Inflammatory macrophage treated with lipopolysaccharide for 4 hours (primary cell): ENCODE data around the gene ARHGAP44.

ENCODE experiments used
- DNase-seq: peaks from one replicate; pipeline ENCODE4 v3.0.0-alpha.2; 2020

ARHGAP44 gene

DNA sequence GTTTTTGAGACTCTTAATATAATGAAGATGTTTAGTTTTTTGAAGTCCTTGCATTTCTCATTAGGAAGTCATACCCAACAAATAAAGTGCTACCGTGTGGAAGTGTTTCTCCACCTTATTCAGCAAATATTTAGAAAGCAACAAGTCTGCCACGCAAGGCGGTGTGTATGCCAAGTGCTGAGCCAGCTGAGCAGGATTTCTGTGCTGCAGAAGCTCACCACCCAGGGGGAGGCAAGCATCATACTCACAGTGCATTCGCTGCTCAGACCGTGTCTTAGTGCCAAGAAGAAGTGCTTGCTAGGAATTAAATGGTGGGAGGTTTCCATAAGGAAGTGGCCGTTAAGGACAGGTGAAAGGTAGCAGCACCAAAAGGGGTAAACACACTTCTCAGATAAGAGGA is 111.2 kb downstream of the ARHGAP44 start:
- no peak for DNase-seq

DNA sequence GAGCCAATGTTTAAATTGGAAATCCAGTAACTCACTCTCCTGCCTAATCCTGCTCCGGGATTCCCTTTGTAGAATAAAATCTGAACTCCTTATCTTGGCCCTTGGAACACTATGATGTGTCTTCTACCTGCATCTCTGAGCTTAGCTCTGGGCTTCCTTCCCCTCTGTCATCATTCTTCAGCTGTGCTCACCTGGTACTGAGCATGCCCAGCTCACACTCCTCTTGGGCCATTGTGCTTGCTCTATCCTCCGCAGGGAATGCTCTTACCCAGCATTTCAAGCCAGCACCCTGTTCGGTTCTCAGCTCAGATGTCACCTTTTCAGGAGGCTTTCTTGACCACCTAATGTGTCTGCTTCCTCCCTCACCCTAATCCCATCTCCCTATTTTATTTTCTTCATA is 112.7 kb downstream of the ARHGAP44 start:
- DNase-seq = no peak

DNA sequence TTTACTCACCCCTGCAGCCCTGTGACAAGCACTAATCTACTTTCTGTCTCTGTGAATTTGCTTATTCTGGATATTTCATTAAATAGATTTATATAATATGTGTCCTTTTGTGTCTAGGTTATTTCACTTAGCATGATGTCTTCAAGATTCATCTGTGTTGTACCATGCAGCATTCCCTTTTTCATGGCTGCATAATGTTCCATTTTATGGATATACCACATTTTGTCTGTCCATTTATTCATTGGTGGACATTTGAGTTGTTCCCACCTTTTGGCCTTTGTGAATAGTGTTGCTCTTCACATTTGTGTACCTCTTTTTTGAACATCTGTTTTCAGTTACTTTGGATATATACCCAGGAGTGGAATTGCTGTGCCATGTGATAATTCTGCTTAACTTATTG is 118.2 kb downstream of the ARHGAP44 start:
- no peak for DNase-seq

DNA sequence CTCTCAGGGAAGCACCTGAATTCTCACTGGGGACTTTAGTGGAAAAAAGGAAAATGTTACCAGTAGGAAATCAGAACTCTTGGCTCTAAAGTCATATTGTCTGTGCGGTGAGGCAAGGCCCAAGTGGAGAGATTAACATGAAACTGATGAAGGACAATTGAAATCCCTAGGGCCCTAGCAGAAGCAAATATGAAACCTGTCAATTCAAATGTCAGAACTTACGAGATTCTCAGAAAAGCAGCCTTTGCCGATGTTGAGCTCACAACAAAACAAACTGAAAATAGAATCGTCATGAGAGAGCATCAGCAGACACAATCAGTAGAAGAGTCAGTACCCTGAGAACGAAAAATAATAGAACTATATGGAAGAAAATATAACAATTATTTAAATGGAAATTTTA is 119.7 kb downstream of the ARHGAP44 start:
- DNase-seq = no peak

DNA sequence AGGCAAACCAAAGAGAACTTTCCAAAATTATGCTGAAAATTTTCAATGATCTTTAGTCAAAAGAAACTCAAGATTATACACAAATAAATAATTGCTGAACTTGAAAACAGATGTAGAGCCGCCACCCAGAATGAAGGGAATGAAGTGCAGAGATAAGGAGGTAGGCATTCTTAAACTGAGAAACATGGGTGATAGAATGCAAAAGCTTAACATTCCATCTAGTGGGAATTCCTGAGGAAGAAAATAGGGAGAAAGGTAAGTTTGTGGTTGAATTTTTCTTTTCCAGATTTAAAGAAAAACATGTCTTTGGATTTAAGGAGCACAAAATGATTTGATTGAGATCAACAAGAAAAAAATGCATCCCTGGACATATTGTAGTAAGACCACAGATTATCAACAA is 120.2 kb downstream of the ARHGAP44 start:
- DNase-seq = no peak

DNA sequence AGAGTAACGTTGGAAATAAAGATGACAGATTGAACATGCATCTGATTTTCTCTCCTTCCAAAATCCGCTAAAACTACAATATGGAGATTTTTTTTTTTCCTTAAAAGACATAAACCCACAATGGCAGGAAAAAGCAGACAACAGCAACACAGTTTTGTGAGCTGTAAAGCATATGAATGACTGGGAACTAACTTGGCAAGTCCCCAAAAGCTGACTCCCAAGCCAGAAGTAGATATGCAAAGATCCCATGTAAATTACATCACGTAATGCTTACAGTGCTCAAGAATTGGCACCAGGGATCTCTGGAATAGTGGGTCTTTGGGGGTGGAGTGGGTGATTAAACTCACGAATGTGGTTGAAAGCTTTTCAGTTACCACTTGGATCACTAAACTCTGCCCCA is 121.9 kb downstream of the ARHGAP44 start:
- no peak for DNase-seq

DNA sequence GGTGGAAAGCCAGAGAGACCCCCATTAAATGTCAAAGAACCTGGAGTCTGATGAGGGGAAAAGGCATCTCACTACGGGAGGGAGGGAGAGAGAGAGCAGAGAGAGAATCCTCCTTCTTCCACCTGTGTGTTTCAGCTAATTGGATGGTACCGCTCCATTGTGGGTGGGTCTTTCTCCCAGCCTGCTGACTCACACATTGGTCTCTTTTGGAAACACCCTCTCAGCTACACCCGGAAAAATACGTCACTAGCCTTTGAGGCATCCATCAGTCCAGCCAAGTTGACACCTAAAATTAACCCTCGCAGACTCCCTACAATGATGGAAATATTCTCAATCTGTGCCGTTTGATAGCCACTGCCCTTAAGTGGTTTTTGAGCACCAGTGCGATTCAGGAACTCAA is 128.1 kb downstream of the ARHGAP44 start:
- DNase-seq = no peak

DNA sequence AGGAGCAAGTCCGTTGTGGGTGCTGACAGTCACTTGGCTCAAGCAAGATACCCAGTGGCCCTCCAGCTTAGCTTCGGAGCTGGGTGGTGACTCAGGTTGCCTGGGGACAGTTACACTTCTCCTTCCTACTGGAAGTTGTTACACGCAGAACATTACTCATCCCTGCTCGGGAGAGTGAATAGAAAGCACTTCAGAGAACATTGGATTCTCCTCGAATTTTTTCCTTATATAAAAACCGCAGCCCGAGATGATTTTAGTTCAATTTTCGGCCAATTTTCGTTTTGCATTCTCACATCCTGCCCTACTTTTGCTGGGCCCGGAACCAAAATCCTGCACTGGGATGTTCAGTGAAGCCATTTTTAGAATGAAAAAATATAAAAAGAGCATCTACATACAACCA is 128.8 kb downstream of the ARHGAP44 start:
- DNase-seq = no peak

DNA sequence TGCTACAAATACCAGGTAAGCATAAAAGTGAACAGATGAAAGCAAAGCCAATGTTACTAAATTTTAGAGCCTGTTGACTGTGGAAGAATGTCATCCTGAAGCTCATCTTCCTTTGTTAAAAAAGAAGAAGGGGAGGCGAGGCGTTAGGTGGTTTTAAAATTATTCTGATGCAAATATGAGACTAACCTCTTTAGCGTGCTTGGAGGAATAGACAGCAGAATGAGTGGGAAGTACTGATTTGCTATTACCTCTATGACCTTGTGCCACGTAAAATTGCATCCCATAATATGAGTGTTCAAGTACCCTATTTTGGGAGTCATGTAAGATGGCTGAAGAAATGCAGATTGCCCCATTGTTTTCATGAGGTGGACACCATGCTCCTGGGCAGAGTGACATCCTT is 132.8 kb downstream of the ARHGAP44 start:
- DNase-seq = no peak

DNA sequence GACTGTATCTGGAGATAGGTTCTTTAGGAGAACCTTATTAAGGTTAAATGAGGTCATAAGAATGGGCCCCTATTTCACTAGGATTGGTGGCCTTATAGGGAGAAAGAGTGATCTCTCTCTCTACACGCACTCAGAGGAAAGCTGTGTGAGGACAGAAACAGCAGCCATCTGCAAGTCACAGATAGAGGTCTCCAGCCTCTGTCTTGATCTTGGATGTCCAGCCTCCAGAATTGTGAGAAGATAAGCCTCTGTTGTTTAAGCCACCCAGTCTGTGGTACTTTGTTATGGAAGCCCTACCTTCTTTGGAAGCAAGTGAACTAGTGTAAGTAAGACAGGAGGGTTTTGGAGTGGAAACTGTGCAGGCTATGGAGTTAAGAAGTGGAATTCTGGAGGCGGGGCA is 135.3 kb downstream of the ARHGAP44 start:
- DNase-seq = no peak

DNA sequence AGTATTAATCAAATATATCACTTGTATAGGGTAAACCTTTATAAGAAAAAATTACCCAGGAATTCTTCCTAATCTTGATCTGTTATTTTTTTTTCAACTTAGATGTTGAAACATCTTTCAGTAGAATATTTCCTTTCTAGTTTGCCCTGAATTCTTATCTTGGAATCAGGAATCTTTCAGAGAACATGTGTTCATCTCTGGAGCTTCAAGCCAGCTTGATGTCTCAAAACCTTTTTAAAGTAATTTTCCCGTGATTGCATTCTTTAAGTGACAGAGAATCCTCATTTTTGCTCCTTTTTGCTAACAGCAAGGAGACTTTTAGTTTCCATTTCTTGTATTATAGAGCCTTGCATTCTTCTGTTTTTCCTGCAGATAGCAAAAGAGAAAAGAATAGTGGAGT is 137.7 kb downstream of the ARHGAP44 start:
- DNase-seq = no peak

DNA sequence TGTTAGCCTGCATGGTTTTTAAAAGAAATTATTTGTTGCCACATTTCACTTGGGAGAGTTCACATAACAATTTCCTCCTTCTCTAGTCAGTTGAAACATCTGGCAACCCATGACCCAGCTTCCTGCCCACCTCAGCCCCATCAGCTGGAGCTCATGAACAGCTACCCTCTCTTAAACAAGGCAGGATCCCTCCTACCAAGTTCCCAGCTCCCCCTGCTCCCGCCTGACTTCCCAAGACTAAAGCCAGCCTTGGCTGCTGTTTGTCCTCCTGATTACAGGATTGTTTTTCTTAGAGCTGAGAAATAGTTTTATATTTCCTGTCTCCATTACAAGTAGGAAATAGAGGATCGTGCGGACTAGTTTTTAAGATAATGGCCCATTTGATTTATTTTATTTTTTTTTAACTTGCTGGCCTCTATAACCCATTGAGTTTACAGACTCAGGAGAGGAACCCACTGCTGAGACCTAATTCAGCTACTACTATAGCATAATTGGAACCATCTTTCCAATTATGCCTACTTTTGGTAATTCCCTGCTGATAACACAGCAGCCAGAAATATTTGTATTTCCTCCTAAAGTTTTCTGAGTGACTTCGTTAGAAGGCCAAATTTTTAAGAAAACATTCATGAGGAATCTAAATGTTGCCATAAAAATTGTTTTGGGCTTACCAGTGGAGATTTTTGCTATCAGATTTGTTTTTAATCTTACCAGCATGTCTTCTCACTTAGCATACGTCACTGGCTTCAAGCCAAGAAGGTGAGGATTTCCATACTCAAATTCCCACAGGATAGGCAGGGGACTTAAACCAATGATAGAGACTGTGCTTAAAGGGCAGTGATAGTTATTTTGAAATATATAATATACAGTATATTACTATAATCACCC is 138.5 kb downstream of the ARHGAP44 start:
- DNase-seq = no peak

DNA sequence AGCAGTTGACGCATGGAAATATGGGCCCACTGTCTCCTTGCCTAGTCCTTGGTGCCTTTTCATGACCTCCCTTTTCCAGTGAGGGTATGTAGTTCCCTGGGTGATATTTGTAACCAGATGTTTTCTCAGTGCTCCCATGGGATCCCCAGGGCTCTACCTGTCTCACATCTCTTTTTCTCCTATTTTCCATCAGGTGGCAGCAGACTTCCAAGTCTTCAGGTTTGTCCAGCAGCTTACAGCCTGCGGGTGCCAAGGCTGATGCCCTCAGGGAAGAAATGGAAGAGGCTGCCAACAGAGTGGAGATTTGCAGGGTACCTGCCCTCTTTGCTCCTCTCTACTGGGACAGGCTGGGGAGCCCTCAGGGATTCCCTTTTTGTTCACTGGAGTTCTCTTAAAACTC is 139.4 kb downstream of the ARHGAP44 start:
- no peak for DNase-seq

DNA sequence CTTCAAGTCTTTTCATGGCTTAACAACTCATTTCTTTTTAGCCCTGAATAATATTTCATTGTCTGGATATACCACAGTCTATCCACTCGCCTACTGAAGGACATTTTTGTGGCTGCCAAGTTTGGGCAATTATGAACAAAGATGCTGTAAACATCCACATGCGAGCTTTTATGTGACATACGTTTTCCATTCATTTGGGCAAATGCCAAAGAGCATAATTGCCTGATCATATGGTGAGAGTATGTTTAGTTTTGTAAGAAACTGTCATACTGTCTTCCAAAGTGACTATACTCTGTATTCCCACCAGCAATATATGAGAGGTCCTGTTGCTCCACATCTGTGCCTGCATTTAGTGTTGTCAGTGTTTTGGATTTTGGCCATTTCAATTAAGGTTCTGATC is 147.2 kb downstream of the ARHGAP44 start:
- no peak for DNase-seq

DNA sequence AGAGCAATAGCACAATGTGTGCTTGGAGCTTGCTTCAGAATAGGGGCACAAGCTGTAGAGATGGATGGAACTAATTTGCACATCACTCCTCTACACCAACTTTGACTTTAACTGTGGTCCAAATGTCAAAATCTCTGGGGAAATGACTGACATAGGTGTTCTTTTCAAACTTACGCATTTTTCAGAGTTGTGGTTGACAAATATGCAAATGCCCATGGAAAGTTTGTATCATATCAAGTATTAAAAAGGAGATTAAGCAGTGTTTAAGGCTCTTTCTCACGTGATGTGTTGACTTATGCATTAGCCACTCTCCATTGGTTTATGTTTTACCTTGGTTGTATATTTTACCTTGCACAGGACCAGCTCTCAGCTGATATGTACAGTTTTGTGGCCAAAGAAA is 151.4 kb downstream of the ARHGAP44 start:
- no peak for DNase-seq

DNA sequence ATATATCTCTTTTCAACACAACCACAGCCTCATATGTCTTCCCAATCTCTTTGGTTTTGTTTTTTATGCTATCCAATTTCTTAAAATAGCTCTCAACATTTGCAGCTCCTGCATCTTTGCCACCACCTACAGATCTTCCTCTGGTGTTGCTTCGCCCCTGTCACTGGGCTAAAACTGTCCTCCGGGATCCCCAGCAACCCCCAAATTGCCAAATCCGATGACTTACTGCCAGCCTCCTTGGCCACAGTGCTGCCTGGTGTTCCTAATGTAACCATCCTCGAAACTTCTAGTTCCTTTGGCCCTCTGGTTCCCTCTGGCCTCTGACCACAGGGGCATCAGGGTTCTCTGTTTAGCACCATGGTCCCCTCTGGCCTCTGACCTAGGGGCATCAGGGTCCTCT is 157.7 kb downstream of the ARHGAP44 start:
- no peak for DNase-seq

DNA sequence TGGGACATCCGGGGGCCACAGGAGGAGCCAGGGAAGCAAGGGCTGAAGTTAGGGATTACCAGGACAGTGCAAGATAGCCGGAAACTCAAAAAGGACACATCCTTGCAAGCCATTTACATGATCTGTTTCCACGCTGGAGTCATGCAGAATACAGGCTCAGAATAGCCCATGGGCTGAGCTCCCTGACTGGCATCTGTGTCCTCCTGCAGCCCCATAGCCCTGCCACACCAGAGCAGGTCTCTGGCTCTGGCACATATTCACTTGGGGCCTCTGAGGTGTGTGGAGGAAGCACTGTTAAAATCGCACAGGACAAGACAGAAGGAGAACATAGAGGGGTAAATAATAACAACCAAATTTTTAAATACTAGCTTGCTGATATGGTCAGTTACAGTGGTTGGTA is 162.7 kb downstream of the ARHGAP44 start:
- no peak for DNase-seq

DNA sequence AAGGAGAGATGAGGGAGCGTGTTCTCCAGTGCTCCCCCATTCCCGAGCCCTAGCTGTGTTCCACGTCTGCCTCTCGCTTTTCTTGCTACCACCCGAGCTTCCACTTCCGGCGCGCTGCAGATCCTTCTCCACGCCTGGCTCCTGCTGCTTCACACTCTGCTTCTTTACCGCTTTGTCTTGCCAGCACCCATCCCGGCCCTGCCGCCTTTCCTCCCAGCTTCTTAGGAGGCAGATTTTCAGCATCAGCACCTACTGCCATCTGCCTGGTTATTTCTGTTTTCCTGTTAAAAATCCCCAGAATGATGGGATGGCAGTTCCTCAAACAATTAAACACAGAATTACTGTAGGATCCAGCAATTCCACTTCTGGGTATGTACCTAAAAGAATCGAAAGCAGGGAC is 163.9 kb downstream of the ARHGAP44 start:
- no peak for DNase-seq

DNA sequence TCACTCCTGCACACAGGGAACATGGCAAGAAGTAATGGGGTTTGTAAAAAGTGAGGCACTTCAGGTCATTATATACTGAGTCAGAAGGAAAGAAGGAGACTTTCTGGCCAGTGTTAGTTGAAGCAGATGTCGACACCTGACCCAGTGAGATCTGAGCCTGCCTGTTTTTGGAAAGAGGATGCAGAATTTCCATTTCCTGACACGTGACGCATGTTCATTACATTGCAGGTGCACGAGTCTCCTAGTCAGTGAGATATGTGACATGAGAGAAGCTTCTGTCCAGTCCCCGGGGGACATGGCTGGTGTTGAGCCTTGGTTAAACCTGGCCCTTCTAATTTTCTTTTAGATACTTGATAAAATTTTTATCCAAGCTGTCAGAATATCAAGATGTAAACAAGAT is 166.2 kb downstream of the ARHGAP44 start:
- no peak for DNase-seq

DNA sequence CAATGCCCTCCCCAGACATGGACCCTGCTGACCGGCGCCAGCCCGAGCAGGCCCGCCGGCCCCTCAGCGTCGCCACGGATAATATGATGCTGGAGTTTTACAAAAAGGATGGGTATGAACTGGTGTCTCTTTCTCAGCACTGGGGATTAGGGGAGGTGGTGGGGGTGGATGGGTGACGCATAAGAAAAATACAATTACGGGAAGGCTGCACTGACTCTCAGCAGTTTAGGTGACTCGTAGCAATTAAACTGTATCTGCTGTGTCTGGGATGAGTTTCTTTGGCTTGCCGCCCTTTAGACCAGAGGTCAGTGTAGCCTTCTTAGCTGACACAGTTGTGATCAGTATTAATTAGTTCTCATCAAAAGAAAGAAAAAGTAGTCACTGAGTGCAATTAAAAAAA is 169.5 kb downstream of the ARHGAP44 start:
- DNase-seq = no peak

DNA sequence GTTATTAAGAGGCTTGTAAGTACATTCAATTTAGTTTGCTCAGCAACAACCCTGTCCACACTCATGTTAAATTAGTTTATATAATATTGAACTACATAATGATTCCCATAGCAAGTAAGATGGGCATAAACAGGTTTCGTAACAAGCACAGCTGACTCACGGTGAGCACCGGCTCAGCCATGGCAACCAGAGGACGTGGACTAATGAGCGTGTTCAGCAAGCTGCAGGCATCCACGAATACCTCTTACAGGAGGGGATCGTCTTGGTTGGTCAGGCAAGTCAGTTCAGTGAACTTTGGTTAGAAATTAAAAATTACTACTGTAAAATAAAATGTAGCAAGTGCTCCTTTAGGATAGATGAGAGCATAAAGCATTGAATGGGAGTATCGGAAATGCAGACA is 170.1 kb downstream of the ARHGAP44 start:
- DNase-seq = no peak

DNA sequence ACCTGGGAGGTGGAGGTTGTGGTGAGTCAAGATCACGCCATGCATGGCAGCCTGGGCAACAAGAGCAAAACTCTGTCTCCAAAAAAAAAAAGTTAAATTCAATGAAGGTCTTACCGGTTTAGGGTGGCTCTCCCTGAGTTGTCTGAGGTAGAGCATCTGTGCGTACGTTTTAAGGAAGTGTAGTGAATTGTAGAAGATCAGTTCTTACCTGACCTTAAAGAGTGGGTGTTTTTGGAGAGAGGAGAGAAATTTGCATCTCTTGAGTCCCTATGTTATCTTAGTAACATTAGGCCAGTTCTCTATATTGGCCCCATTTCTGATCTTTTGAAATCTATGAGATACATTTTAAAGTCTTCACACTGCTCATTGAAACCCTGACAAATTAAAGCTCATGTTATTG is 172.4 kb downstream of the ARHGAP44 start:
- DNase-seq = no peak

DNA sequence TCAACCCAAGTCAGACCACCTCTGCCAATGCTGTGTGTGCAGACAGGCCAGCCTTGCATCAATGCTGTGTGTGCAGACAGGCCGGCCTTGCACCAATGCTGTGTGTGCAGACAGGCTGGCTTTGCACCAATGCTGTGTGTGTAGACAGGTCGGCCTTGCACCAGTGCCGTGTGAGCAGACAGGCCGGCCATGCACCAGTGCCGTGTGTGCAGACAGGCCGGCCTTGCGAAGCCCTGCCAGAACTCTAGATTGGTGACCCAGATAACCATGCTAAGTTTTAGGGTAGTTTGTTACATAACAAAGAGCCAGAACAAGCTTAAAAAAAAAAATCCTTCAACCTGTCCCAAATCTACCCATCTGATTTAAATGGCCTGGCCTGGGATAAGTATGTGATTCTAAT is 174.2 kb downstream of the ARHGAP44 start:
- no peak for DNase-seq

DNA sequence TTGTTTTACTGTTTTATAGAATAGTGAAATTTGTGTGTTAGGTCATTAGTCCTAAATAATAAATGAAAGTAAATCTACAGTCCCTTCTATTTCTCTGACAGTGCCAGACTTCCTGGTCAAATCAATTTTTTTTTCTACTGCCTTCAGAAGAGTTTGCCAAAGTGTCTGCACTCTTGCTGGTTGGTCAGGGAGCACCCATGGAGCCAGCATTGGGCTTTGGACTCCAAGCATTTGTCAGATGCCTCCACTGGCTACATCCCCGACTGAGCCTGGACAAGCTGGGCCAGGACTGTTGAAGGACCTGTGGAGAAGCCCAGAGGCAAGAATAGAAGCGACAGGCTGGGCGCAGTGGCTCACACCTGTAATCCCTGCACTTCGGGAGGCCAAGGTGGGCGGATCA is 174.9 kb downstream of the ARHGAP44 start:
- no peak for DNase-seq

DNA sequence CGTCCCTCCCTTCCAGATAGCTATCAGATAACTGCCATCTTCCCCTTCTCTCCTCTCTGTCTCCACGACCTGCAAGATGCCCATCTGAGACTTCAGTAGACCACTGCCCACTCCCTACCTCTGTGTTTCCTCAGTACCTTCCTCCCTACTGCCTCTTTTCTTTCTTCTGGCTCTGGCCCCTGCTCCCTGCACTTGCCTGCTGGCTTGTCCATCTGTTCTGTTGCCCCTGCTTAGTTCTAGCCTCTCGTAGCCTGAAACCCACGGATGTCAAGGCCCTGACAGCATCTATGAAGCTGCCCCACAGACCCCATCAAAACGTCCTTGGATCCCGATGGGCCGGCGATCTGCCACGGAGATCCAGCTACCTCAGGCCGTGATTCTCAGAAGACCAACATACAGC is 175.5 kb downstream of the ARHGAP44 start:
- no peak for DNase-seq
